Endodermal cell (in vitro differentiated cells): ENCODE results near the gene CST2. TPM values are rescaled to one million over a fixed set of nuclear protein-coding genes. Genes with fewer than 3 reads are reported as not detected.
"Not testable (repeated sequence)": the region's sequence is repeated elsewhere in the genome, so short reads cannot be mapped to it uniquely, and the experiment has no call there.

ENCODE experiments used
- DNase-seq: peaks from one replicate; pipeline ENCODE4 v3.0.0-alpha.2; 2017
- H3K27ac ChIP-seq: 2 replicates; pipeline ENCODE4 v1.5.1; 2013; ENCODE audit warnings: mild to moderate bottlenecking, low read depth, low read length, moderate library complexity
- H3K27me3 ChIP-seq: 2 replicates; pipeline ENCODE4 v1.6.1; 2013; ENCODE audit warnings: mild to moderate bottlenecking, low read length, moderate library complexity; ENCODE audit not compliant: insufficient read depth, control insufficient read depth, poor library complexity, severe bottlenecking
- H3K36me3 ChIP-seq: 2 replicates; pipeline ENCODE4 v1.7.0; 2013; ENCODE audit warnings: mild to moderate bottlenecking, low read length, moderate library complexity; ENCODE audit not compliant: control insufficient read depth, insufficient read depth
- H3K4me1 ChIP-seq: one replicate; pipeline ENCODE4 v1.7.0; 2013; ENCODE audit warnings: low read length; ENCODE audit not compliant: control insufficient read depth, insufficient read depth
- H3K4me3 ChIP-seq: 2 replicates; pipeline ENCODE4 v1.5.1; 2013; ENCODE audit warnings: mild to moderate bottlenecking, low read length, moderate library complexity
- H3K9ac ChIP-seq: 2 replicates; pipeline ENCODE4 v1.6.1; 2013; ENCODE audit warnings: mild to moderate bottlenecking, low read length, moderate library complexity; ENCODE audit not compliant: poor library complexity, severe bottlenecking; ENCODE audit errors: extremely low read depth
- H3K9me3 ChIP-seq: 2 replicates; pipeline ENCODE4 v1.6.1; 2013; ENCODE audit warnings: mild to moderate bottlenecking, low read length, moderate library complexity; ENCODE audit not compliant: control insufficient read depth
- H3K27ac Mint-ChIP-seq: 2 replicates; pipeline ENCODE4 v1.8.0; 2020; ENCODE audit warnings: mixed read lengths
- H3K27me3 Mint-ChIP-seq: 2 replicates; pipeline ENCODE4 v1.8.0; 2021; ENCODE audit warnings: mild to moderate bottlenecking, mixed read lengths; ENCODE audit not compliant: insufficient read depth
- H3K36me3 Mint-ChIP-seq: 2 replicates; pipeline ENCODE4 v1.8.0; 2020; ENCODE audit warnings: low read depth, mixed read lengths
- H3K4me1 Mint-ChIP-seq: 2 replicates; pipeline ENCODE4 v1.8.0; 2020; ENCODE audit warnings: mixed read lengths
- H3K4me3 Mint-ChIP-seq: 2 replicates; pipeline ENCODE4 v1.8.0; 2020; ENCODE audit warnings: mild to moderate bottlenecking, moderate library complexity, mixed read lengths
- H3K9me3 Mint-ChIP-seq: 2 replicates; pipeline ENCODE4 v1.8.0; 2020; ENCODE audit warnings: mild to moderate bottlenecking, mixed read lengths
- CTCF ChIP-seq: fragments of 200-600 bp; sonication (generic); conservative IDR thresholded peaks from 2 replicates; pipeline ENCODE4 v1.5.0; 2021; ENCODE audit warnings: antibody characterized with exemption, mild to moderate bottlenecking
- WGBS, 2 experiments: methylation state at CpG; one replicate each; pipeline versions ENCODE4 v1.1.5 to v1.1.7; 2013; ENCODE audit warnings: missing lambda C conversion rate in 2 of 2, mixed read lengths in 1 of 2; ENCODE audit not compliant: insufficient coverage in 1 of 2, insufficient read length in 1 of 2; 5-methylcytosine and 5-hydroxymethylcytosine counted together
- total RNA-seq, 2 donors: library from RNA; stranded (reverse); fragmentation: NEBNext Ultra II Directional in 1 of 2; extraction: Animal tissue kit (Norgen Biotek cat#: 25700) in 1 of 2; gene quantifications; 2 replicates in 1 of 2; 3 replicates in 1 of 2; pipeline ENCODE4 v1.2.1, GENCODE V29; 2021

Gene CST2
- total RNA-seq, 2 donors from 2014 or later: 0.62 TPM; not detected in 1

DNA sequence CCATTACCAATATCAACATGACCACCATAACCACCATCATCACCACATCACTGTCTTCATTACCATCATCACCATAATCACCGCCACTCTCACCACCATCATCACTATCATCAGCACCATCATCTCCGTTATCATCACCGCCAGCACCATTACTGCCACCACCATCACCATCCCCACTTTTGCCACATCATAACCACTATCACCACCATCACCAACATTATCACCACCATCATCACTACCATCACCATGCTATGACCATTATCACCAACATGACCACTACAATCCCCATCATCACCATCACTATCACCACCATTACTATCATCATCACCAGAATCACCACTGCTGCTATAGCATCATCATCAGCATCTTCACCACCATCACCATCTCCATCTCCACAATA is 25.7 kb downstream of the CST2 start:
- no peaks in the 10 kb centered on the region for H3K9me3 ChIP-seq
- Mint-ChIP-seq H3K9me3 (no peaks in the 10 kb centered on the region), H3K27ac (no peak overlapping the region), H3K4me3 (no peak overlapping the region), H3K4me1 (peaks cover 28% of the 10 kb centered on the region), H3K27me3 (no peaks in the 10 kb centered on the region), H3K36me3 (no peaks in the 10 kb centered on the region)
- H3K36me3 ChIP-seq: no peaks in the 10 kb centered on the region
- 94 to 97% methylated on average over 3 of the region's 3 CpGs for WGBS, 2 experiments
- no peaks in the 10 kb centered on the region for H3K4me1 ChIP-seq
- H3K4me3 ChIP-seq: no peak overlapping the region
- DNase-seq: no peak
- H3K27ac ChIP-seq: no peak overlapping the region
- TF ChIP-seq CTCF: no peak
- H3K27me3 ChIP-seq: no peaks in the 10 kb centered on the region
- H3K9ac ChIP-seq: no peak overlapping the region

GRCh38 chr20:23799216-23799847 is 27.2 kb downstream of the CST2 start:
- not testable (repeated sequence) for H3K9me3 Mint-ChIP-seq, H3K4me3 ChIP-seq, H3K4me3 Mint-ChIP-seq, H3K27me3 ChIP-seq, H3K36me3 ChIP-seq, H3K9ac ChIP-seq, H3K27me3 Mint-ChIP-seq, H3K36me3 Mint-ChIP-seq, H3K9me3 ChIP-seq, H3K27ac ChIP-seq, H3K27ac Mint-ChIP-seq, H3K4me1 ChIP-seq
- DNase-seq: peak; percentile 82
- WGBS, 2 experiments: 55 to 75% methylated on average over 2 to 4 of the region's 4 CpGs
- H3K4me1 Mint-ChIP-seq: peaks cover 33% of the 10 kb centered on the region
- TF ChIP-seq CTCF: peak; percentile 90

DNA sequence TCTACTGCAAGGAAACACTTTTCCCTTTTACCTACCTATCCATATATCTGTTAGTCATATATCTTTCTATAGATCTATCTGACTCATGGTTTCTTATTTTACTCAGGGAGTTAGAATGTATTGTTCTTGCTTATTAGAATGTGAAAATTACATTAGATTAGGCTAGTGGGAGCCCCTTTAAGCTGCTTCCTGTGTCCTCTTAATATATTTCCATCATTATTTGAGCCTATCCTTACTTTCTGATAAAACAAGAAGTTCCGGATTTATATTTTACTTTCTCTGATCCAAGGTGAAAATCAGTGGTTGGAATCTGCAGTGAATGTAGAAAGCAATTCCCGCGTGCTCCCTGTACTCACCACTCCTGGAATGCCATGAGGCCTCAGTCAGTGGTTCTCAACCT is 31.0 kb downstream of the CST2 start:
- H3K4me3 ChIP-seq: no peak overlapping the region
- peaks cover 13% of the 10 kb centered on the region for H3K27me3 Mint-ChIP-seq
- no peak overlapping the region for H3K27ac Mint-ChIP-seq
- no peaks in the 10 kb centered on the region for H3K27me3 ChIP-seq
- H3K36me3 ChIP-seq: no peaks in the 10 kb centered on the region
- WGBS, 2 experiments: 97% methylated on average over 3 of the region's 3 CpGs; no CpG with 5 or more reads in 1 of the 2 experiments
- H3K9me3 Mint-ChIP-seq: no peaks in the 10 kb centered on the region
- H3K9me3 ChIP-seq: no peaks in the 10 kb centered on the region
- no peak for TF ChIP-seq CTCF
- DNase-seq: no peak
- peaks cover 28% of the 10 kb centered on the region for H3K4me1 Mint-ChIP-seq
- H3K4me1 ChIP-seq: no peaks in the 10 kb centered on the region
- no peak overlapping the region for H3K4me3 Mint-ChIP-seq
- no peak overlapping the region for H3K27ac ChIP-seq
- no peak overlapping the region for H3K9ac ChIP-seq
- H3K36me3 Mint-ChIP-seq: no peaks in the 10 kb centered on the region
